D341Med (cell line): ENCODE measurements around the gene ZNF674.
"Not testable (repeated sequence)": the region's sequence is repeated elsewhere in the genome, so short reads cannot be mapped to it uniquely, and the experiment has no call there.

Source experiments
- DNase-seq: peaks from one replicate; pipeline ENCODE4 v3.0.0; 2012; ENCODE audit warnings: low spot score

Gene ZNF674

DNA sequence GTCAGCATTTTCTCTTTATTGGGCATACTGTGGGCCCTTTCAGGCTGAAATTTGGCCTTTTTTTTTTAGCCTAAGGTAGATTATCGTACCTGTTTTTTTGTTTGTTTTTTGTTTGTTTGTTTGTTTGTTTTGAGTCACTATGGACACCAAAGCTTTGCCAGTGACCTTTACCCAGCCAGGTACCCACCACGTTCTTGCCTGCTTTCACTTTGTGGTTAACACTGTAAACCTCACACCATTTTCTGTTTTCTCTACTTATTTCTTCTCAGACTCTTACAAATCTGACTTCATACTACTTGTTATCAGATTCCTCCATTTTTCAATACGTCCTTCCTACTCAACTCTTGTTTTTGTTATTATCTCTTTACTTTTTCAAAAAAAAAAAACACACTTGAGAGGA lies 81.5 kb downstream of the ZNF674 start:
- DNase-seq, result no peak

DNA sequence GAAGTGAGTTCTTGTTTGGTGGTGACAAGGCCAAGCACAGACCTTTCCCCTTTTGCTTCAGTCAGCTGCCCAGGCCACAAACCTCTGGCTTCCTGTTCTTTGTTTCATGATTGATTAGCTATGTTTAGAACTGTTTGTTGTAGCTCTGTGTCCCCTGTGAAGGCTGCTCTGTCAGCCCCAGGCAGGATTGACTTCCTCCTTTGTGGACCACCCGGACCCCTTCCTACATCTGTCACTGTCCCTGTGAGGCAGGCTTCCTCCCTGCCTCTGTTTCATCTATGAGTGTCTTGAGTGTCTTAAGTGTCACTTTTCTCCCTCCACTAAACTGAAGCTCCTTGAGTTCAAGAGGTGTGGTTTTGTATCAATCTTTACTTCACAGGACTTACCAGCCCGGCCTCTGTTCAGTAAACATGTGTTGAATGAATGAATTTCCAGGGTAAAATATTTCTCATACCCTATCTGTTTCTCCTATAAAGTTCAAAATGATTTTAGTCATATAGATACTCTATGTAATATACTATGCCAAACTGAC lies 83.5 kb downstream of the ZNF674 start:
- no peak for DNase-seq

DNA sequence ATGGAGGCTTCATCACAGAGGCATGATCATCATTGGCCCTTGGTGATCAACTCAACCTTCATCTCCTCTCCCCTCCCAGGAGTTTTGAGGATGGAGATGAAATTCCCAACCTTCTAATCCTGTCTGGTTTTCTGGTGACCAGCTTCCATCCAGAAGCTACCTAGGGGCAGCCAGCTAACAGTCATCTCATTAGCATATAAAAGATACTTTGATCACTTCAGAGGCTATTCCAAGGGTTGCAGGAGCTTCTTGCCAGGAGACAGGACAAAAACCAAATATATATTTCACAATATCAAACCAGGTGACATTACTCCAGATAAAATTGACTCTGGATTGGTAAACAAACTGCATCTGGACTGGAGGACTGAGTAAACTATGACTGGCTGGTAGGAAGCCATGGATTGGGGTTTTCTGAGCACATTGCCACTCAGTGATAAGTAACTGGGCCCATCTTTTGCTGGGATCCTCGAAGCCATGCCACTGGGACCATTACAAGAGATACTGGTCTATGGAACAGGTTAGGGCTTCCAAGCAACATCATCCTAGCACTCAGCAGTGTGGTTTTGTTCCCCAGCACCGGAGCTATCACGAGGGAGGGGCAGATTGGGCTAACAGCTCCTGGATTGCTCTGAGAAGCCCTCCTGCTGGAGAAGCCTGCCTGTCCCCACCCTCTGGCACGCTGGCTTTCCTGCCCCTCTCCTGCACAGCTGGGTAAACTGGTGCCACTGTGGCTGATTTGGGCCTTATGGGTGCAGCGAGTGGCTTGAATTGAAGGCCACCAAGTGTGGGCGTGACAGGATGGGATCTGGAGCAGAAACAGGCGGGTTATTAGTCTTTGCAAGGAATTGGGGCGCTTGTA lies 84.2 kb downstream of the ZNF674 start:
- not testable (repeated sequence) for DNase-seq

DNA sequence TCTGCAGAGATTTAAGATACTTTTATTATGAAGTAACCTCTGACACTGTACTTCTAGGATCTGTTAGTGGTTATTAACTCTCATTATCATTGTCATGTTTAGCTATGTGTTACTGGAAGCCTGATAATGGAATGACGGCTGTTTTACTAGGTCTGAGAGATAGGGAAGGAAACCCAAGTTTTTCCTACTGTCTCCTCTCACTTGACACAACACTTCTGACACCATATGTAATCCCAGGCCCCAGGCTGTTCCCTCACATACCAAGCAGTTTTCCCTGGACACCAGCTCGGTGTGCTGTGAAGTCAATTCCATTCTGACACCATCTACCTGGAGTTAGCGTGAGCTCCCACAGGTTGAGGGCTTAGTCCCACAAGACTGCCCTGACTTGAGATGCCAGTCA lies 85.6 kb downstream of the ZNF674 start:
- no peak for DNase-seq

DNA sequence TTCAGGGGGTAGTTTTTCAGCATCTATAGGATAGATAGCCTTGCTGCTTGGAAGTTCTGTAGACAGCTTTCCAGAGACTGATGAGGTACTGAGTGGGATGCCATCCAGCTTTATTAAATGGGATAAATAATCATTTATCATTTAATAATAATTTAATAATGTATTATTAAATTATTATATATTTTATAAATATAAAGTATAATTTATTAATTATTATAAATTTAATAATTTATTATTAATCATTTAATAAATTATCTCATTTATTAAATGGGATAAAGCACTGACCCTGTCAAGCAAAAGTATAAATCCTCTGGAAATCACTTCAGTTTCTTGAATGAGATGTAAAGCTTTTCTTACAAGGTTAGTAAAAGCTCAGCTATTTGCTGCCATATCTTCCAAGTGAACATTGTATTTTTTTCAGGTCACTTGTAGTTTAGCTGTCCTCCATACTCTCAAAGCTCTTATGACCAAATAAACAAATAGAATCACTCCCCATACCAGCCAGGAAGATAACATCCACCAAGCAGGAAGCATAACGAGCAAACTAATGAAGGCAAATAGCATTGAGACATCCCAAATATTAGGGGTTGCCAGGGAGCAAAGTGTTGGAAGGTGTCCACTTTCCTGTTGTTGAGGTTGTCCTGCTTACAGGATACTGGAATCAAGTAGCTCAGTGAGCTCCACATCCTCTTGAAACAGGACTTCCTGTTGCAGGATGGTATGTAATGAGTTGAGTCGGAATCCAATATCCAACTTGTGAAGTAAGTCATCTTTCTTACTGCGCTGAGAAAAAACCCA lies 88.9 kb downstream of the ZNF674 start:
- no peak for DNase-seq
